GM21529 (cell line): ENCODE data around the gene GSTA4.

Source experiments
- ATAC-seq: cut with Tn5 transposase; IDR thresholded peaks from one replicate; pipeline ENCODE4 v1.9.1; 2021; ENCODE audit not compliant: unreplicated experiment

GSTA4 gene, protein sequence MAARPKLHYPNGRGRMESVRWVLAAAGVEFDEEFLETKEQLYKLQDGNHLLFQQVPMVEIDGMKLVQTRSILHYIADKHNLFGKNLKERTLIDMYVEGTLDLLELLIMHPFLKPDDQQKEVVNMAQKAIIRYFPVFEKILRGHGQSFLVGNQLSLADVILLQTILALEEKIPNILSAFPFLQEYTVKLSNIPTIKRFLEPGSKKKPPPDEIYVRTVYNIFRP

DNA sequence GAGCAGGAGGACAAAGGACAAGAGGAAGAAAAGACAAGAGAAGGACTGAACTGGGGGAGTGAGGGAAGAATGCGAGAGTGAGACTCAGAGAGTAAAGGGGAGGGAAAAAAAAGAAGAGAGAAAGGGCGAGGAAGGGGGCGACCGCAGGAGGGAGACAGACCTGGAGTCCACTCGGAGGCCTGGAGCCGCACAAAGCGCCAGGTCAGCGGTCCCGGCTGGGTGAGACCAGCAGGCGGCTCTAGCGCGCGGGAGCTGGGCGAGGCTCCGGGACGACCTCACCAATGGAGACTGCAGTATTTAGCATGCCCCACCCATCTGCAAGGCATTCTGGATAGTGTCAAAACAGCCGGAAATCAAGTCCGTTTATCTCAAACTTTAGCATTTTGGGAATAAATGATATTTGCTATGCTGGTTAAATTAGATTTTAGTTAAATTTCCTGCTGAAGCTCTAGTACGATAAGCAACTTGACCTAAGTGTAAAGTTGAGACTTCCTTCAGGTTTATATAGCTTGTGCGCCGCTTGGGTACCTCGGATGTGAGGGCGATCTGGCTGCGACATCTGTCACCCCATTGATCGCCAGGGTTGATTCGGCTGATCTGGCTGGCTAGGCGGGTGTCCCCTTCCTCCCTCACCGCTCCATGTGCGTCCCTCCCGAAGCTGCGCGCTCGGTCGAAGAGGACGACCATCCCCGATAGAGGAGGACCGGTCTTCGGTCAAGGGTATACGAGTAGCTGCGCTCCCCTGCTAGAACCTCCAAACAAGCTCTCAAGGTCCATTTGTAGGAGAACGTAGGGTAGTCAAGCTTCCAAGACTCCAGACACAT, at the start of gene GSTA4:
Gene GSTA4, minus strand, starts transcription at position 196 of the 824 bp plus-strand sequence. CDS start 1,041 bp downstream, outside the sequence.
- peak; percentile 95 for ATAC-seq

DNA sequence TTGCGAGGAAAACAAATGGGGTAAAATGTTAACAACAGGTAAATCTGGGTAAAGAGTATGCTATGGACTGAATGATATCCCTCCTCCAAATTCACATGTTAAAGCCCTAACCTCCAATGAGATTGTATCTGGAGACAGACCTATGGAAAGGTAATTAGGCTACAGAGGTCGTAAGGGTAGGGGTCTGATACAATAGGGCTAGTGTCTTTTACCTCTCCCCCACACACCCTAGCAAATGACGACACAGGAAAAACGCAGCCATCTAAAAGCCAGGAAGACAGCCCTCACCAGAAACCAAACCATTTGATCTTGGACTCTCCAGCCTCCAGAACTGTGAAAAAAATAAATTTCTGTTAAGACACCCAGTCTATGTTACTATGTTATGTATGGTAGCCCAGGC, 49.5 kb upstream of the GSTA4 start:
- no peak for ATAC-seq

DNA sequence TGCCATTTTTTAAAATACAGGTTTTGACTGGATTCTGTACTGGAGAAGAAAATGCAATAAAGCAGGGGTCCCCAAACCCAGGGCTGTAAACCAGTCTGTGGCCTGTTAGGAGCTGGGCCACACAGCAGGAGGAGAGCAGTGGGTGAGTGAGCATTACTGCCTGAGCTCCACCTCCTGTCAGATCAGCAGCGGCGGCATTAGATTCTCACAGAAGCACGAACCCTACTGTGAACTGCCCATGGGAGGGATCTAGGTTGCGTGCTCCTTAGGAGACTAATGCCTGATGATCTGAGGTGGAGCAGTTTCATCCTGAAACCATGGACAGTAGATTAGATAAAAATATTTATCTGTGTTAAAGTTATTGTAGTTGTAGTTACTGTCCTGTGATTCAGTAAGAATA, 49.0 kb upstream of the GSTA4 start:
- no peak for ATAC-seq

DNA sequence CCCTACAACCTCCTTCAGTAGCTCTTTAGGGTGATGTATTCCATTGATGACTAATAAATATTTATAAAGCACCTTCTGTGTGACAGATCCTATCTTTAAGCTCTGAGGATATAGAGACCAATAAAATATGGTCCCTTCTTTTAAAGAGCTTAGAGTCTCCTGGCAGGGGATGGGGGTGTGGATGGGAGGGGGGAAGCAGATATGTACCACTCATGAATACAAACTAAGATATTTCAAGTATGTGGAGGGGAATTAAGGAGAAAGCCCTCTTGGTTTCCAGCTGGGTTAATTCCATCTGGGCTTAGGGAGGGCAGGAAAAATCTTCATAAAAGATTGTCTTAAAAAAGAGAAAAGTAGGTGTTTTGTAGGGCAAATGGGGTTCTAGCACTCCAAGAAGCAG, 48.5 kb upstream of the GSTA4 start:
- ATAC-seq, result no peak

DNA sequence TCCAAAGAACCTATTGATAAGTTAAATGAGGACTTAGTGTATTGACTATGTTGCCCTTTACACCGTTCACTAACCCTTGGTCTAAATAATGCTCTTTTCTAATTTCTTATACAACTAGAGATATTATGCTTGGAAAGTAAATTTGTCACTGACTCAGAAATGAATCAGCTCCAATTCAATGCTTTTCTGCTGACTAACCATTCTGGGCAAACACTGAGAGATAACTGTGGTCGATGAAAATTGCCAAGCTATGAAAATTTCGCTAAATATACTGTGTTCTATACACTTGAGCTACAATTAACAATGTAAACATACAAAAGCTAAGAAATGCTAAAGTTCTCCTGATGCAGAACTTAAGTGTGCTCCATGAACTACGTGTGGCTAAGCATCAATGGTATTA, 47.0 kb upstream of the GSTA4 start:
- no peak for ATAC-seq

DNA sequence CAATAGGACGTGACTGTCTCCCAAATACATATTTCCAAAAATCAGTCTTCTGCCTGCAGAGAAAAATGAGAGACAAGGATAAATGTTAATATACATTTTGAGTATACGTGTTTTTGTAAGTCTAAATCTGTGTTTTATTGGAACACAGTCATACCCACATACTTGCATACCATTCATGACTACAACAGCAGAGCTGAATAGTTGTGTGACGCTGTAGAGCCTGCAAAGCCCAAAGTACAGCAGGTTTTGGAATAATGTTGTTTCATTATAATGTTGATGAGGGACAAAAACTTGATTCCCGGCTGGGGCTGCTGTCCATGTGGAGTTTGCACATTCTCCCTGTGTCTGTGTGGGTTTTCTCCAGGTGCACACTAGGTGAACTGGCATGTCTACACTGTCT, 46.3 kb upstream of the GSTA4 start:
- ATAC-seq, result no peak

DNA sequence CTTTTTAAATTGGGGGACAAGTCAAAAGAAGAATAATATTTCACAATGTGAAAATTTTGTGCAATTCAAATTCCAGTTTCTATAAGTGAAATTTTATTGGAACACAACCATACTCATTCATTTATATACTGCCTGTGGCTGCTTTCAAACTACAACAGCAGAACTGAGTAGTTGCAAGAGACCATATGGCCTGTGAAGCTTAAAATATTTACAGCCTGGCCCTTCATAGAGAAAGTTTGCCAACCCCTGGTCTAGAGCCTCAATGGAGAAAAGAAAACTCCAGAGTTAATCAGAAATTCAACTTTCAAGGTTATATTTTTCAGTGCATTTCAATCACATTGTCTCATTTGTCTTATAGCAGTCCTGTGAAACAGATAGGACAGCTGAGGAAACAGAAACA, 43.5 kb upstream of the GSTA4 start:
- ATAC-seq, result no peak

DNA sequence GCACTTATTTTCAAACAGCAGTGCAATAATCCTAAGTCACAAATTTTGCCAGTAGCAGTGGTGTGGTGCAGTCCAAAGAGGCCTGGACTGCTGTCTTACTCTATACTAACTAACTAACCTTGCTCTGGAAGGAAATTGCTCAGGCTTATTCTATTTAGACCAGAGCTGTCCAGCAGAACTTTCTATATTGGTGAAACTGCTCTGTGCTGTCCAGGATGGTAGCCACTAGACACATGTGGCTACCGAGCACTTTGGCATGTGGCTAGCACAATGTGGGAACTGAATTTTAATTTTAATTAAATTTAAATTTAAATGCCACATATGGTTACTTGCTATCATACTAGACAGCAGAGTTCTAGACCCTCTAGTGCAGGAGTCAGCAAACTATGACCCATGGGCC, 43.1 kb upstream of the GSTA4 start:
- ATAC-seq, result no peak

DNA sequence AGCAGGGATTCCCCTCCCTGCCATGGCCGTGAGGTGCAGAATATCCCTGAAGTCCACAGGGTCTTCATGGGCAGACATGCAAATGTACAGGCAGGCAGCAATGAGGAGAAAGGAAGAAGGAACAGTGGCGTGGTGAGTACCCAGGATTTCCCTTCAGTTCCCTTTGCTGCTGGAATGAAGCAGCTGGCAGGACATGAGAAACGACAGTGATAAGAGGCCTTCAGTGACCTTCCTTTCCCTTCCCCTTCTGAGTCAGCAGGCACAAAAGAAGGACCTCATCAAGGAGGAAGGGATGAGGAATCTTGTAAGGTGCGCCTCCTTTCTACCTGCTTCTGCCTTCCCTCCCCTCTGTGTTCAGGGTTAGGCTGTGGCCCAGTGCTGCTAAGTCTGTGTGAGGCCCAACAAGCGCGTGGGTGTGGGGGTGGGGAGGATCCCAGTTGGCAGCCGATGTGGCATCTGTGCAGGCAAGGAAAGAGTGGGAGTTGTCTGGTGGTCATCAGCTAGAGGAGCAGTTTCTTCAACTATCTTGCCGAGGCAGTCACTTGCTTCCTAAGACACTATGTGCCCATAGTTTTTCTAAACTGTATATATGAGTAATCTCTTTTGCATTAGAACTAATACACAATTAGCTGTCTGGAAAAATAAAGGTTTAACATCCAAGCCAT, 40.6 kb upstream of the GSTA4 start:
- ATAC-seq, result no peak

DNA sequence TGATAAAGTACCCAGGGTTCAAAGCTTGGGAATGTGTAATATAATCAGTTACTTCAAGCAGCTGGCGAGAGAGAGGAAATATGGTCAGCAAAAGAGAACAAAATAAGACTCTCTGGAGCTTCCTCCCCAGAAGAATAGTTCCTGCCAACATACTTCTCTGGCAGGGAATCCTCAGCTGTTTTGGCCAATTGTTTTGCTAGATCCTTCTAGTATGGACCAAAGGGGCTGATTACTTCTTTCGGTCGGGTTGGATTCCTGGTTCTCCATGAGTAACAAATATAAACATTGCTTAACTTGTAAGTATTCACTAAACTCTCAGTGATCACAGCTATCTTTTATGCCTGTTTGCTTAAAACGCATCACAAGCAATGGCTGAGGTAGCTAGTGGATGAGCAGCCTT, 38.7 kb upstream of the GSTA4 start:
- no peak for ATAC-seq

DNA sequence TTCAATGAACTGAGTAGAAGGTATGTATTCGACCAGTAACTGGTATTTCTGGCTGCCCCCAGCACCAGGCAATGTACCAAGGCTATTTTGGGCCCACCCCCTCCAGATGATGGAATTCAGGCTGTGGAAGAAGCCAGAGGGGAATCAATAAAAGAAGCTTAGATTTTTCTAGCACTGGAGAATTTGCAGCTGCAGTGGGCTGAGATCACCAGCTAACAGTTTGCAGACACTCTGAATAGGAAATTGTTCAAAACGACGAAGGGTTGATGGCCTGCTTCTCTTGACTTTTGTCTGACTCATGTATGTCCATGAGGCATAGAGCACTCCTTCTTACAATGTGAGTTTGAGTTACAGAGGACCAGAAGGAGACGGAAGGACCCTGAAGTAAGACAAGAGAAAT, 37.8 kb upstream of the GSTA4 start:
- no peak for ATAC-seq

DNA sequence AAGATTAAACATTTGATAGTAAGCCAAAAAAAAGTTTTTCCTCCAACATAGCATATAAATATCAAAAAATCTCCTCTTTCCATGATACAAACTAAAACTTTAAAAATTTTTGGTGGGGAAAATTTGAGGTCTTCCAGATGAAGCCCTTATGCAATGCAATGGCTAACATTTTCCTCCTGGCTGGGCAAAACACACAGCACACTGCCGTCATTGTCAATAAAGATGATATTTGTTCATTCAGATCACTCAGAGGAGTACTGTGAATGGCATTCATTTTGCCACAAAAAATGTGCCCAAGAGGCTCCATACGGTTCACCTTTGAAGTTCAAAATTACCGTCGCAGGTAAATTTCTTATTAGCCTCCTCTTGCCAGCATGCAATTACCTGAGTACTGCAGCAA, 36.2 kb upstream of the GSTA4 start:
- no peak for ATAC-seq

DNA sequence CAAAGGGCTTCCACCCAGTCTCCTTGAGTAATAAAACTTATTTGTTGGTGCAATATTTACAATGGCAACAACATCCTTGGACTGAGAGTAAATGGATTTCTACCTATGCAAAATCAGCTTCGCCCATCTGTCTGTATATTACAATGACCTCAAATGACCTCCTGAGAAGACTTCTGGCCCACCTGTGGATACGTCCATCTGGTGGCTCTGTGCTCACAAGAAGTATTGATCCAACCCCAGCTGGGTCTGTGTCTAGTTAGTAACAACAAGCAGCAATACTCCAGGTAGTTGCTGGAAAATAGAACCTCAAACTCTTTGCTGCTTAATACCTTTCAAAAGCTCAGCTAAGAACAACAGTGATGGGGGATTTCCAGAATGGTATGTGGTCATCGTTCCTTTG, 34.7 kb upstream of the GSTA4 start:
- no peak for ATAC-seq

DNA sequence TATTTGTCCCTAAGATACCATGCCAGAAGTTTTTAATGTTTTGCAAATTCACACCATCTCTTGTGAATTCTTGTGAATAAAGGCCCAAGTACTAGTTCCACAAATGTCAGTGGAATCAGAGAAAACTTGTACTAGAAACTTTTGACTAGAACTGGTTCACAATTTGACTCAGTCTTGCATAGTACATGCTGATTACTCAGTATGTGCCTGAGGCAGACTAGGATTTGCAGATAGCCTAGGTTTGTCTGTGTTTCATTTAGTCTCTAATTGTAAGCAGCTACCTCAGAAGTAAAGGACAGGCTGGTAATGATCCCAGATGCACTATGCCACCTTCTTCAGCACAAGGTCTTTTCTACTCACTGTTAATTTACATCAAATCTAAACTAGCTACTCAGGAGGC, 34.2 kb upstream of the GSTA4 start:
- ATAC-seq, result no peak

DNA sequence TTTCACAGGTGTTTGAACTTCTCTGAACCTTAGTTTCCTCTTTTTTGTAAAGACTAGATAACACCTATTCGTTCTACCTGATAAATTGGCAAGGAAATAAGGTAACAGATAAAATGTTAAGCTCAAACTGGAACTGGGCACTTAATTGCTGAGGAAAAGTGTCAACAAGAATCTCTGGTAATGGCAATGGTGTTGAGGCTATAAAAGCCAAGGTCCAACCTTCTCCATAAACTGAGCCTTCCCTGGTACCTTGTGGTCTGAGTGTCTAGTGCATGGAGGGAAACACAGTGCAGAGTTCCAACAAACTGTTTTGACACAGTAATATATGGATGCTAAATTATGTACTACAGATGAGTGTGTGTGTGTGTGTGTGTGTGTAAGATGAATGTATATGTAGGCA, 33.4 kb upstream of the GSTA4 start:
- ATAC-seq, result no peak

DNA sequence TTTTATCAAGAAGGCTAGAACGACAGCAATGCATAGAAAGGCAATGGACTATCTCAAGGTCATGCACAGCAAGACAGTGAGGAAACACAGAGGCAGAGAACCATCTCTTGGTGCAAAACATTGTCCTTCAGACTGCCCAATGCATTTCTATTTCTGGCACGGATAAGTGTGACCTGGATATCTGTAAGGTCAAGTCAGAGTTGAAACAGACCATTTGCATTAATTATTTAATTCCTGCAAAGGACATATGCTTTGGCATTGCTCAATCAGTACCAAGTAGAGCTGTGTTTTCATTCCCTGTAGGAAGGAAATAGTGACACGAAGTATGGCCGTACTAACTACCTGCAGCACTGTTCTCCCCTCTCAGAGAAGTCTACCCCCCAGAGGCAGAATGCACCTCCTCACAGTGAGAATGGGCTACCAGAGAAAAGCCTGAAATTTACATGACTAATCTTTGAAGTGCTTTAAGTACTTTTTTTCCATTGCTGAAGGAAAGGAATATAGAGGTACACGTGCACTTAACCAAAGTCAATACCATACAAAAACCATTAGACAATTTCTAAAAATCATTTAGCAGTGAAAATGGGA, 32.1 kb upstream of the GSTA4 start:
- no peak for ATAC-seq

DNA sequence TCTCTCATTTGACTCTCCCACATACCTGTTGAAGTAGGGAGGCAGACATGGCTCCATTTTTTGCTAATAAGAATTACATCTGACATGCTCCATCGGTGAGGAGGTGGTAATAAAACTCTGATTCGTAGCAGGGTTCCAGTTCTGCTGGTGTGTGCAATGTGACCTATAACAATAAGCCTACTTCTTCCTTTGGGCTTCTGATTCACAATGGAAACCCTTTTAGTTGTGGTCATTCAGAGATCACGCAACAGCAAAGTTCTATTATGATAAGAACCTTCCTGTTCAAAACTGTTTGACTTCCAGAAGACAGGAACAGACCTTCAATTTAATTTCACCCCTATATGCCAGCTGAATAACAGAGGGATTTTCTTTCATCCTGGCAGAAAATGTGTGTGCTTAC, 31.4 kb upstream of the GSTA4 start:
- ATAC-seq, result no peak

DNA sequence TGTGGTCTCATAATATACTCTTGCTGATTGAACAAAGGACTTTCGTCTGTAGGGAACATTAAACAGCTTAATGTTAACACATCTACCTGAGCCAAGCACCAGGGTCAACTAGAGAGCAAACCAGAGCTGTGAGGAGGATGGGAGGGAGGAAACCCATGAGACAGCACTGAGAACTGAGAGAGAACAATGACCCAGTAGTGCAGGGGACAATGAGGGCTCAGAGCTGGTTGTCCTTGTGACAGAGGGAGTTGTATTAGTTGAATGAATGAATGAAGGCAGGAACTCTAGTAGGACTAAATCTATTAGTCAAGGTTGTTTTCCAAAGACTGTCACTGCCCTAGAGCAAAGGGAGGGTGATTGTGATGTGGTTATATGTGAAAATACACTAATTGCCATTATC, 28.2 kb upstream of the GSTA4 start:
- no peak for ATAC-seq

DNA sequence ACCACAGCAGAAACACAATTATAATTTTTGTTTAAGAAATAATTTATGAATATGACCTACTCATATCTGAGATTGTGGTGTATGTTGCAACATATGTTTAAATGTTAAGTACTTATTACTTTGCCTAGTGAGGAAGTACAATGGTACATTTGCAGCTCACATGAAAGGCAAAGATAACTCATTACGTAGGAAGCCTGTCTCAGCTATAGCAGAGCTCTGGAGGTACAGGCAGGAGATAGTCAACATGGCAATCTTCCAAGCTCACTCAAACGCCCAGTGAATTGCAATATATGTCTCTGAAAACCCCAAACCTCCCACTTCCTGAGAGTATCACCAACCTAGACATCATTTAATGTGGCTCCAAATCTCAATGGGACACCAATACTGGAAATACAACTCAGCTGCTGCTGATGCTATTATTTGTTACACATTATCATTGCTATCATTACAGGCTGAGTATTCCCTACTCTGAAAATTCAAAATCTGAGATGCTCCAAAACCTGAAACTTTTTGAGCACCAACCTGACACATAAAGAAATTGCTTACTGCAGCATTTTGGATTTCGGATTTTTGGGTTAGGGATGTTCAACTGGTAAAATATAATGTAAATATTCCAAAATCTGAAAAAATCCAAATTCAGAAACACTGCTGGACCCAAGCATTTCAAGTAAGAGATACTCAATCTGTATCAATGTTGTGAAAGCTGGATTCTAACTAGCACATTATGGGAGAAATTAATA, 25.1 kb upstream of the GSTA4 start:
- ATAC-seq, result no peak

DNA sequence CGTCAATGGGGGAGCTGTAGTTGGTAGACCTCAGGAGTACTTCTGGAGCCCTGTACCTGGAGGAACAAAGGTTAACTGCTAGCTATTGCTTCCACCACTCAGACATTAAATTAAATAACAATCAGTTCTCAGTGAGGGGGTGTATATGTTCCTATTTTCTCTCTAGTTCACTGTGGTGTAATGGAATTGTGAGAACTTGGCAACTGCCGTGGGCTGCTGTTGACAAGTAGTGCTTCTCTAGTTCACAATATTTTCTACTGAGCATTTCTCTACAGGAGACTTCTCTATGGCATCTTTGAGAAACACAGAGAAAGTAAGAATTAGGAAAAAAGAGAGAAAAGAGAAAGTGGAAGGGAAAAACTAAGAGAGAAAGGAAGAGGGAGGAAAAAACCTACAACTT, 23.4 kb upstream of the GSTA4 start:
- ATAC-seq, result no peak

DNA sequence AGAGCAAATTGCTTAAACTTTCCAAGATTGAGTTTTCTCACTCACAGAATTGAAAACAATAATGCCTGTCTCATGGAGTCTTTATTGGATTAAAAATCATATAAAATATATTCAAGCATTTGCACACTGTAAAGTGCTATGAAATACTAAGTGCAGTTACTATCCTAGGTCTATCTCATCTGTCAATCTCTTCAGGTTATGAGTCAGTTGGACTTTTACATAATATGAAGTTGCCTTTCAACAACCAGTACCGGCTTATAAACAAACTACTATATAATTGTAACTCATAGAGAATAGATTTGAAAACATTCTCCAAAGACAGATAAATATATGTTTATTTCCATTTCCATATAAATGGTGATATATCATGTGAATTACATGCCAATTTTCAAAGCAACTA, 20.4 kb upstream of the GSTA4 start:
- ATAC-seq, result no peak
